GM21723 (cell line): ENCODE results near the gene COA8.

Source experiments
- ATAC-seq: cut with Tn5 transposase; IDR thresholded peaks from one replicate; pipeline ENCODE4 v1.9.1; 2021; ENCODE audit warnings: mild to moderate bottlenecking, moderate library complexity; ENCODE audit not compliant: unreplicated experiment

The COA8 gene, protein sequence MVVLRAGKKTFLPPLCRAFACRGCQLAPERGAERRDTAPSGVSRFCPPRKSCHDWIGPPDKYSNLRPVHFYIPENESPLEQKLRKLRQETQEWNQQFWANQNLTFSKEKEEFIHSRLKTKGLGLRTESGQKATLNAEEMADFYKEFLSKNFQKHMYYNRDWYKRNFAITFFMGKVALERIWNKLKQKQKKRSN

DNA sequence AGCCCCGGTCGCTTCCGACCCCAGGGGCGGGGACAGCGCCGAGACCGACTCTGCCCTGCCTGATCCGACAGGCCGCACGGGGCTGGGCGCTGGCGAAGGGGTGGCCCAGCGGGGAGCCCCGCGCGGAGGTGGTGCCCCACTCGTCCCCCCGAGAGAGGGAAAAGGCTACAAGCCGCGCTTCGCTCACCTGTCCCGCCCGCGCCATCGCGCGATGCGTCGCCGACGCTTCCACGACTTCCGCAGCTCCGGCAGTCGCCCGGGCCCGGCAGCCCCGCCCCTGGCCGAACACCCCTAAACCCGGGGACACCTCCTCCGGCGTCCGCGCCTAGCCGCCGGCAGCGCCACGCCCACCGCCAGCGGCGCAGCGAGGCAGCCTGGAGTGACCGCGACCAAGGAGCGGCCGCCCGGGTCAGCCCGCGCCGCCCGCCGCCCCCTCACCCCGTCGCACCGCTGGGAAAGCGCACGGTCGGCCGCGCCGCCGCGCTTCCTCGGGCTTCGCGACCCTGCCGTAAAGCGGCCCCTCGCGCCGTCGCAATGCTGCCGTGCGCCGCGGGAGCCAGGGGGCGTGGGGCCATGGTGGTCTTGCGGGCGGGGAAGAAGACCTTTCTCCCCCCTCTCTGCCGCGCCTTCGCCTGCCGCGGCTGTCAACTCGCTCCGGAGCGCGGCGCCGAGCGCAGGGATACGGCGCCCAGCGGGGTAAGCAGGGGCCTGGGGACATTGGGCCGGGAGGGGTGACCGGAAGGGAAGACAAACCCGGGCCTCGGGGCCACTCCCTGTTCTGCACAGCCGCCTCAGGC lies at the start of gene COA8, which contains the start of gene BAG5:
Gene COA8, plus strand, starts transcription at position 532 of the 797 bp plus-strand sequence. Its CDS starts 42 bp downstream, at position 574.
Gene BAG5, minus strand, starts transcription at position 229 of the 797 bp plus-strand sequence. CDS start 1,493 bp downstream, outside the sequence.
- ATAC-seq: peak; percentile 81

- no peak for ATAC-seq
Measured at GRCh38 chr14:103514596-103515421, 48.0 kb upstream of the COA8 start.

DNA sequence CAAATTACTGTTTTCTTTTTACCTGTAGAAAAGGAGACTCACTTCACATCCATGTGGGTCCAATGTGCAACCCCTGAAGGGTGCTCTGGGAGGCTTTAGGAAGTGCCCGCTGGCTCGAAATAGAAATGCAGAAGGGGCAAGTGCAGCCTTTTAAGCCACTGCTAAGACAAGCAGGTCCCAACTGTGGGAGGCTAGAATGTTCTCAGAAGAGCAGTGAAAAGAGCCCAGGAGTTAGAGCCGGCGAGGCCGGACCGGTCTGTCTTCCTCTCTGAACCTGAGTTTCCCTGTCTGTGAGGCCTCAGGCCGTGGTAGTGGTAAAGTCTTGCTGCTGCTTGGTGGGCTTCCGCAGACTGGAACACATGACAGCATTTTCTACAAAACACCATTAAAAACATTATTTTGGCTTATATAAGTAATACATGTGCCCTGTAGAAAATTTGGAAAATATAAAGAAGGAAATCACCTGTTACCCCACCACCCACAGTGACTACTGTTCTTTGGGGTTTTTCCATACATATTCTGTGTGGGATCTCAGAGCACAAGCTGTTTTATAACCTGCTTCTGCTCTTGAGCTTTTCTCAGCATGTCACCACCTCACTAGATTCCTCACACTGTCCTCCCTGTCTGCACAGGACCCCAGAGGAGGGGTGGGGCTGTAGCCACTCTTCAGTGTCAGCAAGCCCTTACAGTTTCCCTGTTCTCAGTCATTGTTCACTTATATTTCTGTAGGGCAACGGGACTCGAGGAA lies 46.2 kb upstream of the COA8 start:
- no peak for ATAC-seq

- no peak for ATAC-seq
Measured at GRCh38 chr14:103517174-103517566, 45.6 kb upstream of the COA8 start.

DNA sequence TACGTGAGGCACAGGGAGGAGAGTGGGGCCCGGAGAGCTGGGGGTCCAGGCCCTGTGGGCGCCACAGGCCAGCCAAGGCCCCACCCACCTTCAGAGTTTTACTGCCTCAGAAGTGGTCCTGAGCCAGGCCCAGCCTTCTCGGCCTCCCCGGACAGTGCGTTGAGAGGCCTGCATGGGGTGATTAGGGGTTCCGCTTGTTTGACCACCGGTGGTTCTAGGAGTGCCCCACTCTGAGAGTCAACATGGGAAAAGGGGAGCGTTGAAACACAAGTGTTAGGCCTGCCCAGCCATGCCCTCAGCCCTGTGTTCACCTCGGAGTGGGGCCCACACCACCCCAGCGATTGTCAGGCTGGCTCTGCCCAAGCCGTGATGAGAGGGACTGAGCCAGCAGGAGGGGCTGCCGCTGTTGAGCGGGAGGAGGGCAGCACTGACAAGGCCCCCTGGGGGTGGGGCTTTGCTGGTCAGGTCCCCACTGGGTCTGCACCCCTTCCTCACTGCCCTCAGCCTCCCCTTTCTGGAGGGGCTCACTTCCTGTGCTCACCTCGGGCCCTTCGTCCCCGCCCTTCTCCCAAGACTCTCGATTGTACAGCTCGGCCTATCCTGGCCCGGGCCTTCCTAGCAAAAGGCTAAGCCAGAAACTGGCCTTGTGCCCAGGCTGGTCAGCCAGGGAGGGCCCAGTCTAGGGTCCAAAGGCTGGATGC lies 44.9 kb upstream of the COA8 start:
- ATAC-seq: no peak

DNA sequence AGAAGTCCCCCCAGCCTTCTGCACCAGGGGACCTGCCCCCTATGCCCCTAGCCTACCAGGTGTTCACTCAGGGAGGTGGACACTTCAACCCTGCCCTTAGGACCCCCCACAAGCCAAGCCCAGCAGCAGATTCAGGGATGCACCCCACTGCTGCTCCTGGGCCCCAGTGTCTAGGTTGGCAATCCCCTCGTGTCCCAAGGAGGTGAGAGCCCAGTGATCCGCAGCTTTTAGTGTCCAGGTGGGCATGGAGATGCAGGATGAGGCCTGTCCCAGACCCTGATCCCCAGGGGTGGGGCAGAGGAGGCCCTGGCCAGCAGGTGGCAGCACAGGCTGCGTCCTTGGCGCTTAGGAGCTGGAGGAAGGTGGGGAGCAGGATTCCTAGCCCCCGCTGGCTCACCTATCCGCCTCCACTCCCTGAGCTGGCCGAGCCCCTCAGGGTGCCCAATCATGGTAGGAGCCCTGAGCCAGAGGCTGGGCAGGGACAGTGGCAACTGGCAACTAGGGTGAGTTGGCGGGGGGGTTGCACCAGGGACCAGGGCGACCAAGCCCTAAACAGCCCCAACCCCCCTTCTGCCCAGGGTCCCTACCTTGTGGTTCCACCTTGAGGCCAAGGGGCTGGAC lies 44.2 kb upstream of the COA8 start:
- ATAC-seq: no peak

GRCh38 chr14:103519043-103519836 lies 43.5 kb upstream of the COA8 start:
- ATAC-seq: no peak

- ATAC-seq: no peak
Measured at GRCh38 chr14:103519837-103520212, 42.9 kb upstream of the COA8 start.

DNA sequence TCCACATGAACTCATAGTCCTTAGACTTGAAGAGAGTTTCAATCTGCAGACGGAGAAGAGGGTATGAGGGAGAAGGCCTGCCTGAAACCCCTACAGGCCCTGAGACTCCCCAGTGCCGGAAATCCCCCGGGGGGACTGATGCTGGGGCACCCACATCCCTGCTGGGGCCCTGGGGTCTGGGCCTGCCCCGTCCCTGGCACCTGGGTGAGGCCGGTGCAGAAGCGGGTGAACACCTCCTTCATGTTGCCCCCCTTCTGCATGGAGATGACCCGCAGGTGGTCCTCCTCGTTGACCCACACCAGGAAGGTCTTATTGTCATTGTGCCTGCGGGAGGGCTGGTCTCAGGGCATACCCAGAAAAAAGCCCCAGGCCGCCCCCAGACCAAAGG lies 42.5 kb upstream of the COA8 start:
- no peak for ATAC-seq

- ATAC-seq: no peak
Measured at GRCh38 chr14:103520657-103521437, 41.9 kb upstream of the COA8 start.

DNA sequence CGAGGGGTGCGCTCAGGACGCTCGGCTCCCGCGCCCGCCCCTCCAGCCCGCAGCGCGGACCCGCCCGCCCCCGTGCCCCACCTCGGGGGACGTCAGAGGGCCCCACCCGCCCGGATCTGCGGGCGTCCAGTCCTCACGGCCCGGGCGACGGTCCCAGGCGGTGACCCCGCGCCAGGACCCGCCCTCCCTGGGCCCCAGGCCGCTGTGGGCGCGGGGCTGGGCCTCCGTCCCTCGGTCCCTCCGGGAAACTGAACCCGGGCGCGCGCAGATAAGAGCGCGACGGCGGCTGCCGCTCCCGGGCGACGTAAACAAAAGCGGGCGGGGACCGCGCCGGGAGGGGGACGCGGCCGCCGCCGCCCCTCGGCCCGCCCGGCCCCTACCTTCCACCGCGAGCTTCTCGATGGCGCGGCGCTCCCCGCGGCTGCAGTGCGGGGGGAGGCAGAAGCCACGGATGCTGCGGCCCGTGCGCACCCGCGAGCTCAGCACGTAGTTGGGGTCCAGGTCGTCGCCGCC lies 41.3 kb upstream of the COA8 start:
- ATAC-seq: no peak

DNA sequence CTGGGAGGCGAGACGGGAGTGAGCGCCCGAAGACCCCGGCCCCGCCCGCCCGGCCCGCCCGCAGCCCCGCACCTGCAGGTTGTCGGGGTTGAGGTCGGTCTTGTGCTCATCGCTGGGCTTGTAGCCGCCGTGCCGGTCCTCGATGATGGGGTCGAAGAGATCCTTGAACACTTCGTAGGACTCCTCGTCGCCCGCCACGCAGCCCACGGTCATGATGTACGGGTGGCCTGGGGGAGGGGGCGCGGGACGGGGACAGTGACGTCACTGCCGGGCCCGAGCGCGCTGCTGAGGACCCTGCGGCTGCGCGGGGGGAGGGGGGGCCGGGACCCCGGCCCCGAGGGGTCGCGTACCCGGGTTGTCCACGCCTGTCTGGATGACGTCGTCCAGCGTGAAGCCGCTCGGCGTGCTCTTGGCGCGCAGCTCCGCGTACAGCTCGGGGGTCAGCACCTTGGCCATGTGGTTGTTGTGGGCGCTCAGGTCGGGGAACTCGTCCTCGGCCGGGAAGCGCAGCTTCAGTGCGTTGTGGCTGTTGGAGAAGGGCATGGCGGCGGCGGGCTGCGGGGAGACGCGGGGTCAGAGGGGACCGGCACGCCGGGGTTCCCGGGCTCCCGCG lies 40.7 kb upstream of the COA8 start:
- ATAC-seq: no peak

DNA sequence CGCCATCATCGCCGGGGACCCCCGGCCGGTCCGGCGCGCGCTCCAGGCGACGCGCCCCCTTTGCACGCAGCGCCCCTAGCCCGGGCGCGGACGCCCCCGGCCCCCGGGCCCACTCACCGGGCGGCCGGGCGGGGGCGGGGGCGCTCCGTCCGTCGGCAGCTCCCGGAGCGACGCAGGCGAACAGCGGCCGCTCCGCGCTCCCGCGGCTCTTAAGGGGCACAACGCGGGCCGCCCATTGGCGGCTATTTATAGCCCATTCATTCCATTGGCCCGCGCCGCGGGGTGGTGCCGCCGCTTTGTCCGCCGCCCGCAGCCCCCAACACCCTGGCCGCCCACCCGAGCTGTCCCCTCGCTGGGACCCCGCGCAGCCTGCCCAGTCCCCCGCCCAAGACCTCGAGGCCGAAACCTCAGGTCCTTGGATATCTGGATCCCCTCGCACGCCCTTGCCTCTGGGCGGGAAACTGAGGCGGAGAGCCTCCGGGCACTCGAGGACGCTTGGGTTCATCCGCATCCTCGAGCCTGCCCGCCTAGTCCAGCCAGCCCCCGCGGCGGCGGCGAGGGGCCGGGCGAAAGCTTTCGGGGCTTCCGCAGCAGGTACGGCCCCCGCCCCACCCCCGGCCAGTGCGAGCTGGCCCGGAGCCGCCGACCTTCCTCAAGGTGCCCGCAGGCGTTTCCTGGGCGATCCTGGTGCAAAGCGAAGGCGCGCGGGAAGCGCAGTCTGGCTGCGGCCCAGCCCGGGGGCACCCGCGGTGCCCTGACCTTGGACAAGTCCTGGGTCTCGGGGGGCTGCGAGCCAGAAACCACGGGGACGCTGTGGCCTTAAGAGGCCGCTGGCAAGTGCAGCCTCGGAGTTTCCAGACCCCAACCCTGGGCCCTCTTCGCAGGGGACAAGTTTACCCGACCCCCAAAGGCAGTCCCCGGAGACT lies 39.8 kb upstream of the COA8 start, which contains the start of gene CKB:
Gene CKB, minus strand, starts transcription at position 182 of the 926 bp plus-strand sequence. CDS start 337 bp downstream, outside the sequence.
- ATAC-seq: no peak

GRCh38 chr14:103523575-103523954 lies 39.2 kb upstream of the COA8 start:
- ATAC-seq: no peak

GRCh38 chr14:103524002-103524935 lies 38.5 kb upstream of the COA8 start:
- no peak for ATAC-seq
